C4-2B (cell line): ENCODE measurements around the gene MBNL1.

ENCODE experiments used
- ZFX ChIP-seq: fragments of 450-650 bp; IDR thresholded peaks from 2 replicates; pipeline ENCODE4 v1.6.1; 2017
- TF ChIP-seq, protein P1 (sequence below): fragments of 450-650 bp; conservative IDR thresholded peaks from 2 replicates; pipeline ENCODE4 v1.5.1; 2017; ENCODE audit warnings: mild to moderate bottlenecking

DNA sequence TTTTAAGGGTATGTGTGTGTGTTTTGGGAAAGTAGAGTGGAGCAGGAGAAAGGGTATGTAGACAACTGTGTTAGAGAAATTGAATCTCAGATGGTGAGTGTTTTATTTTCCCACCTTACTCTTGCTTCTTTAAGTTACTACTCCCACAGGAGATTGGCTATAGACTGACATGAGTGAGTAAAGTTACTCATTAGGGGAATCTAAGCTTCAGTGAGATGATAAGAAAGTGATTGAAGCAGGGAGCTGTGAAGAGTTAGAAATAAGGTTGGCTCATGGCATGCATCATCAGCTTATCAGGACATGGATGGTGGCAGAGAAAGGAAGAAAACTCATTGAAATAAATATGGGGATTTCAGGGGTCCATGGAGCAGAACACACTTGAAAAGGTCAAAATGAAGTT is 88.9 kb downstream of the MBNL1 start:
- TF ChIP-seq, protein P1, sequence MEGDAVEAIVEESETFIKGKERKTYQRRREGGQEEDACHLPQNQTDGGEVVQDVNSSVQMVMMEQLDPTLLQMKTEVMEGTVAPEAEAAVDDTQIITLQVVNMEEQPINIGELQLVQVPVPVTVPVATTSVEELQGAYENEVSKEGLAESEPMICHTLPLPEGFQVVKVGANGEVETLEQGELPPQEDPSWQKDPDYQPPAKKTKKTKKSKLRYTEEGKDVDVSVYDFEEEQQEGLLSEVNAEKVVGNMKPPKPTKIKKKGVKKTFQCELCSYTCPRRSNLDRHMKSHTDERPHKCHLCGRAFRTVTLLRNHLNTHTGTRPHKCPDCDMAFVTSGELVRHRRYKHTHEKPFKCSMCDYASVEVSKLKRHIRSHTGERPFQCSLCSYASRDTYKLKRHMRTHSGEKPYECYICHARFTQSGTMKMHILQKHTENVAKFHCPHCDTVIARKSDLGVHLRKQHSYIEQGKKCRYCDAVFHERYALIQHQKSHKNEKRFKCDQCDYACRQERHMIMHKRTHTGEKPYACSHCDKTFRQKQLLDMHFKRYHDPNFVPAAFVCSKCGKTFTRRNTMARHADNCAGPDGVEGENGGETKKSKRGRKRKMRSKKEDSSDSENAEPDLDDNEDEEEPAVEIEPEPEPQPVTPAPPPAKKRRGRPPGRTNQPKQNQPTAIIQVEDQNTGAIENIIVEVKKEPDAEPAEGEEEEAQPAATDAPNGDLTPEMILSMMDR: no peak
- TF ChIP-seq ZFX: no peak
